DMS53 treated with DMSO at 0.1 percent for 48 hours (cell line): Measurements from ENCODE around the gene AAK1.
"Not testable (repeated sequence)": the region's sequence is repeated elsewhere in the genome, so short reads cannot be mapped to it uniquely, and the experiment has no call there.

Experiments used
- DNase-seq: peaks from one replicate; lab custom pipeline; 2025; ENCODE audit not compliant: unreplicated experiment; lab: John Stamatoyannopoulos, UW

AAK1 gene

DNA sequence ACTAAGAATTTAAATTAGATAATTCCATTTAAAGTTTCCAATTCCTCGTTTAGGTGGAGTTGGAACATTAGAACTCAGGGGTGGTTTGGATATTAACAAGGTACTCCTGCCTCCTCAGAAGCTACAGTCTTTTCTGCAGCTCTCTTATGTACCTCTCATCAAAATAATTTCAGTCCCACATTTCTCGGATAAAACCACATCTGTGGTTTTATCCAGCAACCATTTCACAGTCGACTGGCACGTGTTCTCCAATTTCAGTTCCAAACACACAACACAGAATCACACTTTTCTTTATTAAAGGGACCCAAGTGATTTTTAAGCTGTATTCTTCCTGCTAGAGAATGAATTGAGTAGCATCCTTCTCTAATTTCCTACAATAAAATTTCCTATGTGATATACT, 183.6 kb downstream of the AAK1 start:
- DNase-seq = no peak

DNA sequence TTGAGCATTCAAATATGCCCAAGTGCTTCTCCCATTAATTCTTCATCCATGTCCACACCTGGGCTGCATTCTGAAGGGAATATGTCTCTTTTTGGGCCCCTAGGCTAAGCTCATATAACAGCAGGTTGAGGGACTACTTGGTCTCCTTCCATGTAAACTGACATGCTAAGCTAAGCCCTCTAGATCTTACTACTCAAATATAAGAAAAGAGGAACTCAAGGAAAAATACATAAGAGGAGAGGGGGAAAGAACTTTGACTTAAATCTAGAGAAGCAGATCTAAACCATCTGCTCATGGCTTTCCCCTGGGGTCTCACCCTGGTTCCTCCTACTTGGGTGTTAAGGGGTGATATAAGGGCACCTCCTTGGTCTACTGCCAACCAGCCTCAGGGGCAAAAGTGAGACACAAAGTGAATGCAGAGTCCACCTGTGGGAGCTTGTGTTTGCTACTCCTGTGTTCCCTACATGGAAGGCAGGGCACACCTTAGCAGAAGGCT, 186.5 kb downstream of the AAK1 start:
- no peak for DNase-seq

DNA sequence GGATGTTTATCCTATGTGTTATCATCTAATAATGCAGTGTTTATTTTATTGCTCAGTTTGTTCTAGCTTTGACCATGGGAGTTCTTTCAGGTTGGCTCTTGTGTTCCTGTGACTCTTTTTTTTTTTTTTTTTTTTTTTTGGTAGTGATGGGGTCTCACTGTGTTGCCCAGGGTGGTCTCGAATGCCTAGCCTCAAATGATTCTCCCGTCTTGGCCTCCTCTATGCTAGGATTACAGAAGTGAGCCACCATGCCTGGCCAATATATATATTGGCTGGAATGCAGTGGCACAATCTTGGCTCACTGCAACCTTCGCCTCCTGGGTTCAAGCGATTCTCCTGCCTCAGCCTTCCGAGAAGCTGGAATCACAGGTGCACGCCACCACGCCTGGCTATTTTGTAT, 187.4 kb downstream of the AAK1 start:
- no peak for DNase-seq

DNA sequence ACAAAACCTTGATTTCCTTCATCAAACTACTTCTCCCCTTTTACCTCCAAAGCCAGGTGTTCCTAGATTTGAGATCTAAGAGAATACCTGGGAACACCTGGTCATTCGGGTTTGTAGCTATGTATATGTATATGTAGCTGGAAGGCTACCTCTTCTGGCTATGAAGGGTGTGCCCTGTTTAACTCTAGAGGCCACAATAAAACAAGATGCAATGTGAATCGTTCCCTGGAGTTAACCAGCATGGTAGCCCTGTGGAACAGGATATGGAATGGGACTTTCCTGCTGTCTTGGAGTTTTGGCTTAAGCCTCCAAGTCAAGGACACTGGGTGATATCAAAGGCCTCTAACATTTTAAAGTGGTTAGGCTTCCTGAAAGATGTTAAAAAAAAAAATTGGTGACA, 188.6 kb downstream of the AAK1 start:
- no peak for DNase-seq

DNA sequence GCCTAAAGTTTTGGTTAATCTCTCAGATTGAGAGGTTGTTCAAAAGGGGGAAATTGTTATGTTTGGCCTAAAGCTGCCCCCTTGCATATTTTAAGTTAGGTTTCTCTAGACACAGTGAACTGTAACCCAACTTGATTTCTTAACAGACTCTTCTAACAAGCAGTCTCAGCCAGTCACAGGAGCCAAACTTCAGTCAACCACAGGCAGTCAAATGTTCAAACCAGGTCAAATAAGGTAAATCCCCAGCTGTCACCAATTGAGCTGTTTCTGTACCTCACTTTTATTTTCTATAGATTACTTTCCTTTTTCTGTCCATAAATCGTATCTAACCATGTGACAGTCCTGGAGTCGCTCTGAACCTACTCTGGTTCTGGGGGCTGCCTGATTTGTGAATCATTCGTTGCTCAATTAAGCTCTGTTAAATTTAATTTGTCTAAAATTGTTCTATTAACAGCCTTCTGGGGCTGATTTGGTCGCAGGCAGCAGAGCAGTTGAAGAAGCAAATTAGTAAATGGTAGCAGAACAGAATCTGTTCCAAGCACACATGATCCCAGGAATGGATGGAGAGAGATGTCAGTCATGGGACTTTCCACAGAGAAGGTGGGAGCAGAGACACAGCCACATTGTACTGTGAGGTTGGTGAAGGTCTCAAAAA, 189.9 kb downstream of the AAK1 start:
- DNase-seq = no peak

DNA sequence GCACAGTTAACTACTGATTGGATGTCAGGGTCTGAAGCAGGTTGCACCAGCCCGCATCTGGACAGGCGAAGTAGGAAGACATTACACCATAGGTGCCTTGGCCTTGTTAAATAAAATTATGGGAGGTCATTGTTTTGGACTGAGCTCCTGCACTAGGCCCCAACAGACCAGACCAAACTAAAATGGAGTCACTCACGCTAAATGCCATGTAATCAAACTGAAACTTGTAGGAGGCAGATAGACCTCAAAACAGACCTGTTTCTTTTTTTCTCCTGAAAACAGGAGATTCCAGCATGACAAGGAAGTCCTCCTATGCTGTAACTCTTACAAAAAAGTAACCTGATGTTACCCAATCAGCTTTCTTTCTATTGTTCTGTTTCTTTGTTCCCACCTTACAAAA, 190.9 kb downstream of the AAK1 start:
- DNase-seq = no peak

DNA sequence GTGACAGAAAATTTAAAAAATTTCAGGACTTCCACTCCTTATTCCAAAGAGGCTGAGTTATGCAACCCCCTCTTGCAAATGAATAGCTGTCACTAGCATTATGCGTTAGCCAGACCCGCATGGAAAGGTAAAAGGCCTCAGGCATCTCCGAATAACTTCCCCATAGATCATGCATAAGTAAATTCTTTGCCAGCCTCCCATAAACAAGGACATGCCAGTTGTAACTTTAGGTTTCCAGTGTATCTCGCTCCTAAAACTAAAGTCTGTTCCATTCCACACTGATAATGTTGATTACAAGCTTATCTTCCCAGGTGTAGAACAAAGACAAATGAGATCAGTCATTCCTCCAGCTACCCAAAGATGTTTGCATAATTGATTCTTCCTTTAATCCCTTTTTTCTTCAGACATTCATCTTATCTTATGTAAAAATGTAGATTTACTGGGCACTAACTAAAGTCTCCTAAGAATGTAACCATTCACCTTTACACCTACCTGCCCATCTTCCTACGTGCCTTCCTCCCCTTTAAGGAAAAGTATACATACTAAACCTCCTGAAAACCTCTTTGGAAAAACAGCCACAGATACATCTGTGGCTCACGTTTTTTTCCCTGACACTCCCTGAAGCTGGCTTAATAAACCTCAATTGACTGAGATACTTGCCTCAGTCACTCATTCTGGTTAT, 192.7 kb downstream of the AAK1 start:
- DNase-seq = no peak

DNA sequence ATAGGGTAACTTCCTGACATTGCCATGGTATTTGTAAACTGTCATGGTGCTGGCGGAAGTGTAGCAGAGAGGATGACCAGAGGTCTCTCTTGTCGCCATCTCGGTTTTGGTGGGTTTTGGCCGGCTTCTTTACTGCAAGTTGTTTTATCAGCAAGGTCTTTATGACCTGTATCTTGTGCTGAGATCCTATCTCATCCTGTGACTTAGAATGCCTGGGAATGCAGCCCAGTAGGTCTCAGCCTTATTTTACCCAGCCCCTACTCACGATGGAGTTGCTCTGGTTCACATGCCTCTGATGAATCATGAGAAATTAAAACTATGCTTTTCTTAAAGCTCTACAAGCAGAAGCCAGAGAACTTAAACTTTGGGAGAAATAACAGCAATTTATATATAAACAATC, 193.6 kb downstream of the AAK1 start:
- no peak for DNase-seq

DNA sequence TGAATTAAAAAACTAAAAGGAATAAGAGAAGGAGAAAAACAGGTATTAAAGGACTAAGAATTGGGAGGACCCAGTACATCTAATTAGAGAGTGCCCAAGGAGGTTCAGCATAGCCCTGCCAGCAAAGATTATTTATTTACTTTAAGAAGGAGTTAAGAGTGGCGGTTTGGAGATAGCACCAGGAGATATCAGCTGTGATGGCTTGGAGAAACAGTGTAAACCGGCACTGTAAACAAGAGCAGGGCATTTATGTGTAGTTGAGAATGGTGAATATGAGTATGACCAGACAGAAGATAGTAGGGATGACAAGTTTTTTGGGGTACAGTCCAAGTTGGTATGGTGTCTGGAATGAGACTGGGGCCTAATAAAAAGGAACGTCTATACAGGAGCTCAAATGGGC, 199.9 kb downstream of the AAK1 start:
- not testable (repeated sequence) for DNase-seq

DNA sequence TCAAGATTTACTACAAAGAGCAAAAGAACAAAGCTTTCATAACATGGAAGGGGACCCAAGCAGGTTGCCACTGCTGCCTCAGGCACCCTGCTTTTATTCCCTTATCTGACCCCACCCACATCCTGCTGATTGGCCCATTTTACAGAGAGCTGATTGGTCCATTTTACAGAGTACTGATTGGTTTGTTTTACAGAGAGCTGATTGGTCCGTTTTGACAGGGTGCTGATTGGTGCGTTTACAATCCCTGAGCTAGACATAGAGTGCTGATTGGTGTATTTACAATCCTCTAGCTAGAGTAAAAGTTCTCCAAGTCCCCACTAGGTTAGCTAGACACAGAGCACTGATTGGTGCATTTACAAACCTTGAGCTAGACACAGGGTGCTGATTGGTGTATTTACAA, 204.0 kb downstream of the AAK1 start:
- DNase-seq = not testable (repeated sequence)

DNA sequence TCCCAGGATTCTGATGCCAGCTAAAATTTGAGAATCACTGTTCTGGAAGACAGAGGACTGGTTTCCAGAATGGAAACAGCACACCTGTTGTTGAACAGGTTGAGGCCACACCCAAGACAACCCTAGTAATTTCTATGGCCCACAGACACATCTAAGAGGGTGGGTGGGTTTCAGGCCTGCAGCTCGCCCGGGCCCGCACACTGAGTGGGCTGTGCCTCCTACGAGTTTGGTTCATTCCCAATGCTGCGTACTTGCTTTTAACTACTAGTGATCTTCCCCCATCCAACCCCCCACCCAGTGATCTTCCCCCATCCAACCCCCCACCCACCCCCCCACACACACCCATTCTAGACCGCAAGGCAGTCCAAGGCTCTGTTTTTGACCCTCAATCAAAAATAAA, 205.0 kb downstream of the AAK1 start:
- no peak for DNase-seq

DNA sequence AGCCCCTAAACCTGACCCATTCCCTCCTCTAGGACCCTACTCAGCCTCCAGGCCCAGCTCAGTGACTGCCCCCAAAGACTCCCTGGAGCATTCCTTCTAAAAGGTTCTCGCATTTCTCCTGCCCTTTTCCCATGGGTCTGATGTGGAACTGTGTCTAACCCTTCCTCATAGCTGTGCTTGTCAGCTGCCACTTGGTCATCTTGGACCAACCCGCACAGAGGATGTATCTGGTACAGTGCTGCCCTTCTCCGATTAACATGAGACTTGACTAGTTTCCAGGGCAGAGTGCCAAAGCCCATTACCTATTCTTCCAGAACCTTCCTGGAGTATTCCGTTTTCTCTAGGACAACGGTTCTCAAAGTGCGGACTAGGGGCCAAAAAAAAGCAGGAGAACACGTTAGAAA, 205.8 kb downstream of the AAK1 start:
- no peak for DNase-seq

DNA sequence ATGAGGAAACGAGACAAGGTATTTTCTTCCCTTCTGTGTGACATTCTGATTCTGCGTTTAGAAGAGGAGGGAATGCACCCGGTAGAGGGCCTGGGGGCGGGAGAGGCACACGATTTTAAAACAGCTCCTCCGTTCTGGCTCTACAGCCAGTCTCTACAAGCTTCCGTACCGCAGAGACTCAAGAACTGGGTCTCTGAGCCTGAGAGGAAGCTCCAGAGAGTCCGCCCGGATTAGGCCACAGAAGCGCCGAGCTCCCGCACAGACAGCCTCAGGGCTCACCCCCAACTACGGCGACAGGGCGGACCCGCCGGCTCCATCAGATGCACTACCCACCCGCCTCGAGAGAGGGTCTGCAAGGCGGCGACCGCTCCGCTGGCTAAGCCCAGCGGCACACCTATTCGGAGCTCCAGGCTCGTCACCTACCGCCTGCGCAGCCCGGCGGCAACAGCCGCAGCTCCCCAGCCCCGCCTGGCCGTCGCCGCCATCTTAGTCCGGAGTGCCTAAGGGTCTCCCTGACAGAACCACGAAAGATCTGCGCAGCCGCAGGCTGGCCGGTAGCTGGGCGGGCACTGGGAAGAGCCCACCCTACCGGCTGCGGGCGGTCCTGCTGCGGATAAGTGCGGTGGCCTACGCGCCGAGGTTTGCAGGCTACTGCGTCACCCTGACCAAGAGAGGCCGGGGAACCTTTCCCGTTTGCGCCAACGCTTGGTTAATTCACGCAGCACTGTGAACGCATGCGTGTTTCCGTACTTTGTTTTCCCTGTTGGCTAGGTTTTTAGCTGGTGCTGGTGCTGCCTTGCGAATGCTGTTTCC, 206.4 kb downstream of the AAK1 start, which contains the start of gene NFU1:
TSS of gene NFU1 (minus strand) at position 498 of the 813 bp plus-strand sequence. CDS start at position 485, 13 bp downstream.
- DNase-seq = peak; percentile 85

DNA sequence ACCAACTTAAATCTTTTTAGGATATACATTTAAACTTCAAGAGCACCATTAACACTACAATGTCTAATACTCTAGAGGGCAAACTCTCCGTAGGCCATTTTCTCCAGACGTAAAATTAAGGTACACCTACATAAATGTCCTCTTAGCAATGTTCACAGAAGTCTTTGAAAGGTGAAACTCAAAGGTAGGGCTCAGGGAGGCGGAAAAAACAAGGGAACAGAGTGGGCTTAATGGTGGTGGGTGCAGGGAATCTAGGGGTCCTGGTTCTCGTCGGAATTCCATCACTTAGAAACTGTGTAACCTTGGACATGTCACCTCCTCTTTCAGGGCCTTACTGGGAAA, 207.0 kb downstream of the AAK1 start:
- DNase-seq = no peak

DNA sequence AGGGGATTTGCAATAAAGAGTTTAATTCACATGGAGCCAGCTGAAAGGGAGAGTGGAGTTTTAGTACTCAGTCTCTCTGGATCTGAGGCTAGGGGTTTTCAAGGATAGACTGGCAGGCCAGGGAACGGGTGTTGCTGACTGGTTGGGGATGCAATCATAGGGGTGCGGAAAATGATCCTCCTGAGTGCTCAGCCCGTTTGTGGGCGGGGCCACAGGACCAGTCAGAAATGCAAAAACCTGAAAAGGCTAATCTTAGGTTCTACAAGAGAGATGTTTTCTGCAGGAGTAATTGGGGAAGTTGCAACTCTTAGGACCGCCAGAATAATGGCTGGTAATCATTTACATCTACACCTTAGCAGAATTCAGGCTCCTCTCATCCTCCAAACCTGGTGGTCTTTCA, 208.8 kb downstream of the AAK1 start:
- no peak for DNase-seq

DNA sequence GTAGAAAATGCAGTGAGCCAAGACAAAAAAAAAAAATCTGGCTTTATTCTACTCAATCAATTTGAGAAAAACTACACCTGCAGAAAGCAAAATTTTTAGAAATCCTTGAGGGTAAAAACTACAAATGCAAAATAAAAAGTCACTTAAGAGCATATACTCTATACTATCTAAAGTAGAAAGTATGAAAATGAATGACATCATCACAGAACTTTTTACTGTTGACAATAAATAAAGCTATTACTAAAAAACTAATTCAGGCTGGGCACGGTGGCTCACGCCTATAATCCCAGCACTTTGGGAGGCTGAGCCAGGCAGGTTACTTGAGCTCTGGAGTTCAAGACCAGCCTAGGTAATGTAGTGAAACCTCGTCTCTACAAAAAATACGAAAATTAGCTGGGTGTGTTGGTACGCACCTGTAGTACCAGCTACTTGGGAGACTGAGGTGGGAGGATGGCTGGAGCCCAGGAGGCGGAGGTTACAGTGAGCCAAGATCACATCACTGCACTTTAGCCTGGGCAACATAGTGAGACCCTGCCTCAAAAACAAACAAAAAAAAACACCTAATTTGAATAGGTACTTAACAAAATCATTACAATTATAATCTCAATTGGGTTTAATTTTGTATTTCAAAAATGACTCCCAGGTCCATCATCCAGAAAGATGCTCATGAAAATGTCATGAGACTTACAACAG, 213.9 kb downstream of the AAK1 start:
- DNase-seq = no peak

DNA sequence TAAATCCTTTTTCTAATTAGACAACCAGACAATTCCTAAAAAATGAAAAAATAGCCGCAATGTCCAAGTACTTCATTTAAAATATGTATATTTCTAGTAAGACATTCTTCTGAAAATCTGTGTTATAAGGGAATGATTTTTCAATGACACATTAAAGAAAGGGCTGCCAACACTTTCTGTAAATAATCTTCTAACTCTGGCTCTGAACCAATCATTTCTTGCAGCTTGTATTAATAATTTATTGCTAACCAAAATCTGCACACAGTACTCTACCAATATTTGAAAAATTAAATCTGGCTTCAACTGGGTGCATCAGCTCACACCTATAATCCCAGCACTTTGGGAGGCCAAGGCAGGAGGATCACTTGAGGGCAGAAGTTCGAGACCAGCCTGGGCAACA, 214.6 kb downstream of the AAK1 start:
- no peak for DNase-seq

DNA sequence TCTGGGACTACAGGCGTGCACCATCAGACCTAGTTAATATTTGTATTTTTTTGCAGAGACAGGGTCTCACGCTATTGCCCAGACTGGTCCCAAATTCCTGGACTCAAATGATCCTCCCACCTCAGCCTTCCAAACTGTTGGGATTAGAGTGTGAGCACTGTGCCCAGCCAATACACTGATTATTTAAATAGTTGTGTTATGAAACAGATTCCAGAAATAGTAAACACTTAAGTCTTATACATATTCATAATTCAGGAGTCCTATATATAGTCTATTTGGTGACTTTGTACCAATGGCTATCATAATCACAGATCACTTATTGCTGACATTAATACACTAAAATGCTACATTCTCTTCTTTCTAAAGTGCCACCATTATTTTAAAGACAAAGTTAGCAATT, 219.1 kb downstream of the AAK1 start:
- no peak for DNase-seq

DNA sequence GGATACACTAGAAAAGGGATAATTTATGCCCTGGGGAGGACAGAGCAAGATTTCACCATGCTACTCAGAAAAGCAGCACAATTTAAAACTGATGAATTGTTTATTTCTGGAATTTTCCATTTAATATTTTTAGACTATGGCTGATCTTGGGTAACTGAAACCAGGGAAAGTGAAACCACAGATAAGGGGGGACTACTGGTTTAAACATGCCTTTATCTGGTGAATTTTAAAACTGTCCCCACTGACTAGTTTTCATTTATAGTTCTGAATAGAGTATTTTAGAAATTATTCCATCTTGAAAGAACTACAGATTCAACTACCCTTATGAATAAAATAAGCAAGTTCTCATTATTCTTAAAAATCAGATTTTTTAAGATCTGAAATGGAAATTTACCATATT, 221.3 kb downstream of the AAK1 start:
- DNase-seq = no peak

DNA sequence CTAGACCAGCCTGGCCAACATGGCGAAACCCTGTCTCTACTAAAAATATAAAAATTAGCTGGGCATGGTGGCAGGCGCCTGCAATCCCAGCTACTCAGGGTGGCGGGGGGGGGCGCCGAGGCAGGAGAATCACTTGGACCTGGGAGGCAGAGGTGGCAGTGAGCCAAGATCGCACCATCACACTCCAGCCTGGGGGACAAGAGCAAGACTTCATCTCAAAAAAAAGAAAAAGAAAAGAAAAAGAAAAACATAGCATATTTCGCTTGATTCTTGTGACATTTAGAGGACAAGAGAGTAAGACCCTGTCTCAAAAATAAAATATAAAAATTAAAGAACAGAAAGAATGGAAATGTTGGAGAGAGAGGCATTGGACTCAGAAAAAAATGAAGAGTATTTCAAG, 224.4 kb downstream of the AAK1 start:
- not testable (repeated sequence) for DNase-seq

DNA sequence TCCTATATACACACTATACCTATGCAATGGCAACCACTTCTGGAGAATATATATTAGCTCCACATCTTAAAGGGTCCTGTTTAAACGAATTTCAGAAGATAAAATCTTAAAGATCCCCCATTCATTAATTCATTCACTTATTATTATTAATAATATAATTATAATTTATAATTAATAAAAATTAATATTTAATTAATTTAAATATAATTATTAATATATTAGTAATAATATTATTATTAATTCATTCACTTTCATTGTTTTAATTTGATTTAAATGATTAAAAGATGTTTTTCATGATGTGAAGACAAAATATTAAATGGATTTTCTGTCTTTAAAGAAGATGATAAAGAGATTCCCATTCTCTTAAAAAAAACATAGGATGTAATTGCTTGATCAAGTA, 227.4 kb downstream of the AAK1 start:
- no peak for DNase-seq
